ENCODE data around the gene C6orf15.
"Not testable (repeated sequence)": the region's sequence is repeated elsewhere in the genome, so short reads cannot be mapped to it uniquely, and the experiment has no call there.

C6orf15 gene

DNA sequence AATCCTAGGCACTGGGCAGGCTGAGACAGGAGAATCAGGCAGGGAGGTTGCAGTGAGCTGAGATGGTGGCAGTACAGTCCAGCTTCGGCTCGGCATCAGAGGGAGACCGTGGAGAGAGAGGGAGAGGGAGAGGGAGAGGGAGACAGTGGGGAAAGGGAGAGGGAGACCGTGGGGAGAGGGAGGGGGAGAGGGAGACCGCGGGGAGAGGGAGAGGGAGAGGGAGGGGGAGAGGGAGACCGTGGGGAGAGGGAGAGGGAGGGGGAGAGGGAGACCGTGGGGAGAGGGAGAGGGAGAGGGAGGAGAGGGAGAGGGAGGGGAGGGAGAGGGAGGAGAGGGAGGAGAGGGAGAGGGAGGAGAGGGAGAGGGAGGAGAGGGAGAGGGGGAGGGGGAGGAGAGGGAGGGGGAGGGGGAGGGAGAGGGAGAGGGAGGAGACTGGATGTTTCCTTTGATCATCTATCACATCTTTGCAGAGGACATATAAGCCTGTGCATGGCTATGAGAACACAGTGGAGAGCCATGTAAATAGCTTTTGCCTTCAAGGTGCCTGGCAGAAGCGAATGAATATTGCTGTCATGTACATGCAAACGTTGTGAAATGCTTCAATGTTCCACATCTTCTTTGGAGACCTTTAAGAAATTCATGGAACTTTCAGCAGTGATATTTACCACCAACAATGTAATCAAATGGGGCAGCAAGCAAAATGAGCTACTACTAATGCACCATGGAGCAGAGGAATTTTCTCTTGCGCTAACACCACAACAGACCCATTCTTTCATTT is 44.3 kb downstream of the C6orf15 start:
- not testable (repeated sequence) for DNase-seq (ENCODE audit: low read depth)

DNA sequence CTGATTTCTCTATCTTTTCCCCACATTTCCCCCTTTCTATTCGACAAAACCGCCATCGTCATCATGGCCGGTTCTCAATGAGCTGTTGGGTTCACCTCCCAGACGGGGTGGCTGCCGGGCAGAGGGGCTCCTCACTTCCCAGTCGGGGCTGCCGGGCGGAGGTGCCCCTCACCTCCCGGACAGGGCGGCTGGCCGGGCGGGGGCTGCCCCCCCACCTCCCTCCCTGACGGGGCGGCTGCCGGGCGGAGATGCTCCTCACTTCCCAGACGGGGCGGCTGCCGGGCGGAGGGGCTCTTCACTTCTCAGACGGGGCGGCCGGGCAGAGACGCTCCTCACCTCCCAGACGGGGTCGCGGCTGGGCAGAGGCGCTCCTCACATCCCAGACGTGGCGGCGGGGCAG is 45.3 kb downstream of the C6orf15 start:
- DNase-seq (ENCODE audit: low read depth) = not testable (repeated sequence)

DNA sequence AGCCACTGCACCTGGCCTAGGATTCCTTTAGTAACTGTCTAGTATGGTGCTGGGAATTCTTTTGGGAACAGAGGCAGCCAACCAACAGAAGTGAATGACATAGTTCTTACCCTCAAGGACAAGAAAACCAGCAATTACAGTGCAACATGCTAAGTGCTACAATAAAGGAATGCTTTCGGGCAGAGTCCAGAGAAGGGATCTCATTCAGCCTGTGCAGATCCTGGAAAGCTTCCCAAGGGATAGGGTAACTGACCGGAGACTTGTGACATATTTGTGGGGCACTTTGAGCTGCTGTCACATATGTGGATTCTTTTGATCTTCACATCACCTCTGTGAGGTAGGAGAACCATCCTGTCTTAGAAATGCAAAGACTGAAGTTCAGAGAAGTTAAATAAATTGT is 46.8 kb downstream of the C6orf15 start:
- DNase-seq (ENCODE audit: low read depth) = no peak

DNA sequence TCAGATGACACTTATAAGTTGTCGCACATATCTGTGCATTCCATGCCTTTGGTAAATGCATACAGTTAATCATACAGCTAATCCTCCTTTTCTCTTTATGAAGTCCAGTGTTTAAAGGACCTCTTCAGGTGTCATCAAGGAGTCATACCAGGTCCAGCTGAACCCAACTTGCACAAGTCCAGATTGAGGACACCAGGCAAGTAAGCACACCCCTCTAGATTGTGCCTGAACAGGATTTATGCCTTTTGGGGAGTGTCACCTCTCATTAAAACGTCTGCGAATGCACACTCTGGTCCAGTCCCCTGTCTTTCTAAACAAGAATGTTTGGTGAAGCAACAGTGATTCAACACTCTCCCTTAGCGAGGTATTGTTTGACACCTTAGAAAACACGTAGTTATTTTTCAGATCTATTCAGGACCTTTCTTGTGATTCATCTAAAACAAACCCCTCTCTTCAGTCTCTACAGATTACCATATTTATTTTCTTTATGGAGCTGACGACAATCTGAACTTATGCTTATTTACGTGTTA is 48.4 kb downstream of the C6orf15 start:
- no peak for DNase-seq (ENCODE audit: low read depth)
